H1 (cell line): Measurements from ENCODE around the gene CACNA1F. TPM values are rescaled to one million over a fixed set of nuclear protein-coding genes. Genes with fewer than 3 reads are reported as not detected.

Experiments
- CBX8 ChIP-seq: fragments of 300-800, 300-1000 bp; sonication (generic); IDR thresholded peaks from 2 replicates; pipeline ENCODE4 v1.7.1; 2016; ENCODE audit warnings: low read depth, low read length, borderline replicate concordance
- CHD1 ChIP-seq: IDR thresholded peaks from 2 replicates; pipeline ENCODE4 v1.6.1; 2012; ENCODE audit warnings: low read depth, low read length, improper control_type of control experiment
- CHD7 ChIP-seq: fragments of 300-600 bp; sonication (generic); IDR thresholded peaks from 2 replicates; pipeline ENCODE4 v1.7.1; 2012; ENCODE audit warnings: low read length, moderate library complexity, mild to moderate bottlenecking, inconsistent platforms; ENCODE audit not compliant: insufficient replicate concordance
- EZH2 ChIP-seq: fragments of 200-600 bp; sonication (generic); IDR thresholded peaks from 2 replicates; pipeline ENCODE4 v1.7.1; 2012; ENCODE audit warnings: low read depth, mild to moderate bottlenecking, moderate library complexity, low read length, inconsistent platforms; ENCODE audit not compliant: severe bottlenecking
- HDAC2 ChIP-seq, 2 experiments: fragments of 300-600 bp in 1 of 2; sonication (generic) in 1 of 2; IDR thresholded peaks; 2 replicates each; pipeline ENCODE4 v1.6.1; 2011 to 2012; ENCODE audit warnings: low read depth in 2 of 2, low read length in 2 of 2, mild to moderate bottlenecking in 2 of 2, moderate library complexity in 2 of 2, borderline replicate concordance in 1 of 2, inconsistent platforms in 1 of 2
- POLR2A ChIP-seq, 2 experiments: IDR thresholded peaks; 1 replicate in 1 of 2; 2 replicates in 1 of 2; pipeline ENCODE4 v1.6.1; 2011; ENCODE audit warnings: low read depth in 2 of 2, low read length in 2 of 2, mild to moderate bottlenecking in 2 of 2; ENCODE audit errors: control extremely low read depth in 1 of 2
- RAD21 ChIP-seq, 2 experiments: IDR thresholded peaks in 1 of 2; conservative IDR thresholded peaks in 1 of 2; 2 replicates each; pipeline ENCODE4 v1.6.1; 2011; ENCODE audit warnings: low read depth in 2 of 2, low read length in 2 of 2, improper control_type of control experiment in 1 of 2, inconsistent platforms in 1 of 2, mild to moderate bottlenecking in 1 of 2, moderate library complexity in 1 of 2
- ZNF274 ChIP-seq: IDR thresholded peaks from 2 replicates; pipeline ENCODE4 v1.7.0; 2012; ENCODE audit warnings: low read length, borderline replicate concordance; ENCODE audit errors: extremely low read depth
- polyA plus RNA-seq, 7 experiments: library from polyadenylated mRNA; depleted of rRNA in 3 of 7; stranded (reverse) in 5 of 7; unstranded in 2 of 7; fragments of >200 nt in 5 of 7; fragments of 200-250 nt in 2 of 7; gene quantifications; 1 replicate in 5 of 7; 2 replicates in 1 of 7; 4 replicates in 1 of 7; pipeline versions ENCODE4 v1.2.1 to v1.2.3, GENCODE V29; 2011 to 2013; ENCODE audit warnings: missing spikeins in 2 of 7, mixed read lengths in 2 of 7
- total RNA-seq: library from RNA; stranded (reverse); fragmentation: NEBNext Ultra II Directional; extraction: Animal tissue kit (Norgen Biotek cat#: 25700); gene quantifications from 2 replicates; pipeline ENCODE4 v1.2.1, GENCODE V29; 2021
- TF ChIP-seq, protein P1 (sequence below): IDR thresholded peaks from 2 replicates; pipeline ENCODE4 v1.6.1; 2012; ENCODE audit warnings: inconsistent platforms

CACNA1F gene
- total and polyA plus RNA-seq, 2 of the 8 experiments (the other 6 are each of a cell fraction or from before 2014, with no cell fraction given) = 0.59 to 0.84 TPM

- TF ChIP-seq CHD7 (no peak), POLR2A (IDR thresholded peaks at IDR 0.05; ENCODE audit: control extremely low read depth in 1 of 2, low read depth in 2 of 2, low read length in 2 of 2) (no peak), CHD1 (no peak), ZNF274 (no peak), EZH2 (no peak), HDAC2 (IDR thresholded peaks at IDR 0.05; ENCODE audit: borderline replicate concordance in 1 of 2, low read depth in 2 of 2, low read length in 2 of 2) (no peak), RAD21 (IDR thresholded peaks at IDR 0.05 in 1 of 2, conservative IDR thresholded peaks at IDR 0.05 in 1 of 2; ENCODE audit: low read depth in 2 of 2, low read length in 2 of 2) (no peak), CBX8 (no peak)
- TF ChIP-seq, protein P1, sequence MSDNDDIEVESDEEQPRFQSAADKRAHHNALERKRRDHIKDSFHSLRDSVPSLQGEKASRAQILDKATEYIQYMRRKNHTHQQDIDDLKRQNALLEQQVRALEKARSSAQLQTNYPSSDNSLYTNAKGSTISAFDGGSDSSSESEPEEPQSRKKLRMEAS = no peak
These were observed 43.8 kb upstream of the CACNA1F start (continued) for GRCh38 chrX:49276671-49277534.
